ENCODE results near the gene EIF3A.

EIF3A gene

DNA sequence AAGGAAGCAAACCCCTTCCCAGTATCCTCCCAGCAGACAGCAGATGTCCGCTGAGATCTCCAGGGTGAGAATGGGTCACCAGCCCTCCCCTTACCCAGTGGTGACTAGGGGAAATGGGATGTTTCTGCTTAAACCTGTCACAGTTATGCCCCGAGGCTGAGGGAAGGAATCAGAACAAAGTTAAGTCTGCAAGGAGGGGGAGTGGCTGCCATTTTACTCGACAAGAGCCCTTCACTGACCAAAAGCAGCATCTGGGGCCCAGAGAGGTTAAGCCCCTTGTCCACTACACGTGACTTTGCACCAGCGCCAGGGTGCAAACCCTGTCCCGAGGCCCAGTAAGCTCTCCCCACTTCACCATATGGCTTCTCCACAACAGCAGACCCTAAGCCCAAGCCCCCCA lies 55.7 kb downstream of the EIF3A start:
- H3K79me2 ChIP-seq (ENCODE audit: control insufficient read depth, low read length) = no peaks in the 10 kb centered on the region
- H3K27ac ChIP-seq (ENCODE audit: low read depth, low read length) = no peak overlapping the region
- H3K9me3 ChIP-seq (ENCODE audit: control insufficient read depth, insufficient read depth, low read length) = no peaks in the 10 kb centered on the region
- H3K36me3 ChIP-seq (ENCODE audit: control insufficient read depth, low read length) = no peaks in the 10 kb centered on the region
- no peaks in the 10 kb centered on the region for H4K20me1 ChIP-seq (ENCODE audit: control insufficient read depth, insufficient read depth, low read depth, low read length)
- no peak overlapping the region for H3K4me2 ChIP-seq (ENCODE audit: low read length)
- H3K4me1 ChIP-seq (ENCODE audit: control insufficient read depth, low read length) = peaks cover 6% of the 10 kb centered on the region
- peaks cover 18% of the 10 kb centered on the region for H3K27me3 ChIP-seq (ENCODE audit: control insufficient read depth, low read length)
- TF ChIP-seq, protein P1, sequence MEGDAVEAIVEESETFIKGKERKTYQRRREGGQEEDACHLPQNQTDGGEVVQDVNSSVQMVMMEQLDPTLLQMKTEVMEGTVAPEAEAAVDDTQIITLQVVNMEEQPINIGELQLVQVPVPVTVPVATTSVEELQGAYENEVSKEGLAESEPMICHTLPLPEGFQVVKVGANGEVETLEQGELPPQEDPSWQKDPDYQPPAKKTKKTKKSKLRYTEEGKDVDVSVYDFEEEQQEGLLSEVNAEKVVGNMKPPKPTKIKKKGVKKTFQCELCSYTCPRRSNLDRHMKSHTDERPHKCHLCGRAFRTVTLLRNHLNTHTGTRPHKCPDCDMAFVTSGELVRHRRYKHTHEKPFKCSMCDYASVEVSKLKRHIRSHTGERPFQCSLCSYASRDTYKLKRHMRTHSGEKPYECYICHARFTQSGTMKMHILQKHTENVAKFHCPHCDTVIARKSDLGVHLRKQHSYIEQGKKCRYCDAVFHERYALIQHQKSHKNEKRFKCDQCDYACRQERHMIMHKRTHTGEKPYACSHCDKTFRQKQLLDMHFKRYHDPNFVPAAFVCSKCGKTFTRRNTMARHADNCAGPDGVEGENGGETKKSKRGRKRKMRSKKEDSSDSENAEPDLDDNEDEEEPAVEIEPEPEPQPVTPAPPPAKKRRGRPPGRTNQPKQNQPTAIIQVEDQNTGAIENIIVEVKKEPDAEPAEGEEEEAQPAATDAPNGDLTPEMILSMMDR (IDR thresholded peaks at IDR 0.05; ENCODE audit: low read depth, low read length, poor library complexity, severe bottlenecking) = no peak
- TF ChIP-seq EZH2phosphoT487 (IDR thresholded peaks at IDR 0.05; ENCODE audit: borderline replicate concordance, low read length) = no peak
- H3K9me2 ChIP-seq (replicated peaks; ENCODE audit: control insufficient read depth, low read length) = no peaks in the 10 kb centered on the region
- peaks cover 4% of the 10 kb centered on the region for H3F3A ChIP-seq (ENCODE audit: control insufficient read depth, insufficient read depth)
- no peak overlapping the region for H3K4me3 ChIP-seq (ENCODE audit: low read length)

DNA sequence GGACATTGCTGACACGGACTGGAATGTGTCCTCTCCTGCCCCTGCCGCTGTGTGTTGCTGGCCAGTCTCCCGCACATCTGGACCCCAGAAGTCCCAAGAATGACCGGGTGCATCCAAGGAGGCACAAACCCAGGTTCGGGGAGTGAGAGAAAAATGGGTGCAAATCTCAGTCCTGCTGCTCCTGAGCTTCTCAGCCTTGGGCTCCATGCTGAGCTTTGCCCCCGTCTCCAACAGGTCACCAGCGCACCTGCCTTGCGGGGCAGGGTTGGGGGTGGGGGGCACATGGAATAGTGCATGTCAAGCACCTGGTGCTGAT lies 57.1 kb downstream of the EIF3A start:
- no peak for TF ChIP-seq EZH2phosphoT487 (IDR thresholded peaks at IDR 0.05; ENCODE audit: borderline replicate concordance, low read length)
- TF ChIP-seq, protein P1 (IDR thresholded peaks at IDR 0.05; ENCODE audit: low read depth, low read length, poor library complexity, severe bottlenecking) = no peak
- Histone ChIP-seq H3F3A (ENCODE audit: control insufficient read depth, insufficient read depth) (no peaks in the 10 kb centered on the region; the same call in 1 of the 2 replicates), H3K27me3 (ENCODE audit: control insufficient read depth, low read length) (peaks cover 15% of the 10 kb centered on the region), H3K27ac (ENCODE audit: low read depth, low read length) (no peak overlapping the region), H3K36me3 (ENCODE audit: control insufficient read depth, low read length) (no peaks in the 10 kb centered on the region), H3K4me1 (ENCODE audit: control insufficient read depth, low read length) (no peaks in the 10 kb centered on the region), H4K20me1 (ENCODE audit: control insufficient read depth, insufficient read depth, low read depth, low read length) (no peaks in the 10 kb centered on the region), H3K9me3 (ENCODE audit: control insufficient read depth, insufficient read depth, low read length) (no peaks in the 10 kb centered on the region), H3K79me2 (ENCODE audit: control insufficient read depth, low read length) (no peaks in the 10 kb centered on the region), H3K9me2 (replicated peaks; ENCODE audit: control insufficient read depth, low read length) (no peaks in the 10 kb centered on the region), H3K4me3 (ENCODE audit: low read length) (no peak overlapping the region), H3K4me2 (ENCODE audit: low read length) (no peak overlapping the region)

DNA sequence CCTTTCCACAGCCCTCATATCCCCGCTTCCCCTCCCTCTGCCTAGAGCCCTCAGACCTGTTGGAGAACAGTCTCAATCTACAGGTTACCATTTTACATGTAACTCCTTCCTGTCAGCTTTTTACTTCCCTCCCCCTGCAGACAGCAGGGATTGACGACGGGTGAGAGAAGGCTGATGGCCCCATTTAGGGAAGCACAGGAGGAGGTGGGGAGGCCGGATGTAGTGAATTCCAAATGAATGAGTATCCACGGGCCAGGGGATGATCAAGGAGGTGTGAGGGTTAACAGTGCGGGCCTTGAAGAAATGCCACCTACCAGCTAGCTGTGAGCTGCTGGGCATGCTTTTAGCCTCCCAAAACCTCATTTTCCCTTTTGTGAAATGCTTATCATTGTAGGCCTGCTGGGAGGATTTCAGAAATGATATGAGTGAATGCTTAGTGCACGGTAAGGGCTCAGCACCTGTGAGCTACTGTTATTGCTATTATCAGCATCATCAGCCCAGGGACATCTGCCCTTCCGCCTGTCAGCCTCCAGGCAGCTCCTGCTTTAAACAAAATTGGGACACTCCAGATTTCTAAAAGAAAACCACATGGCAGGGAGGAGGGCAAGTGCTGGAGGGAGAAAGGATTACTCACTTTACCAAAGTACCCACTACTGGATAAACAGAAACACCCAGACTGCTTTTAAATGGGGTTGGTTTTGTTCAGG lies 57.6 kb downstream of the EIF3A start:
- no peaks in the 10 kb centered on the region for H3K9me2 ChIP-seq (replicated peaks; ENCODE audit: control insufficient read depth, low read length)
- no peaks in the 10 kb centered on the region; the same call in 1 of the 2 replicates for H3F3A ChIP-seq (ENCODE audit: control insufficient read depth, insufficient read depth)
- no peak overlapping the region for H3K4me2 ChIP-seq (ENCODE audit: low read length)
- H3K27me3 ChIP-seq (ENCODE audit: control insufficient read depth, low read length) = peaks cover 15% of the 10 kb centered on the region
- no peaks in the 10 kb centered on the region for H3K36me3 ChIP-seq (ENCODE audit: control insufficient read depth, low read length)
- no peaks in the 10 kb centered on the region for H3K79me2 ChIP-seq (ENCODE audit: control insufficient read depth, low read length)
- H3K27ac ChIP-seq (ENCODE audit: low read depth, low read length) = no peak overlapping the region
- TF ChIP-seq, protein P1 (IDR thresholded peaks at IDR 0.05; ENCODE audit: low read depth, low read length, poor library complexity, severe bottlenecking) = no peak
- no peak for TF ChIP-seq EZH2phosphoT487 (IDR thresholded peaks at IDR 0.05; ENCODE audit: borderline replicate concordance, low read length)
- H3K4me1 ChIP-seq (ENCODE audit: control insufficient read depth, low read length) = no peaks in the 10 kb centered on the region
- no peaks in the 10 kb centered on the region for H3K9me3 ChIP-seq (ENCODE audit: control insufficient read depth, insufficient read depth, low read length)
- no peak overlapping the region for H3K4me3 ChIP-seq (ENCODE audit: low read length)
- no peaks in the 10 kb centered on the region for H4K20me1 ChIP-seq (ENCODE audit: control insufficient read depth, insufficient read depth, low read depth, low read length)
